Bronchial epithelial cell (primary cell): Measurements from ENCODE around the gene LDLRAD3. TPM values are rescaled to one million over a fixed set of nuclear protein-coding genes. Genes with fewer than 3 reads are reported as not detected.

Experiments used
- DNase-seq: peaks from one replicate; pipeline ENCODE4 v3.0.0-alpha.2; 2010; ENCODE audit warnings: low read depth
- FAIRE-seq: peaks from 2 replicates; lab custom pipeline; 2011; peaks lifted over from hg19 to GRCh38; lab: Jason Lieb, UNC
- H3K27me3 ChIP-seq: 2 replicates; pipeline ENCODE4 v1.5.1; 2011; ENCODE audit warnings: low read length; ENCODE audit not compliant: control insufficient read depth, insufficient read depth
- H3K36me3 ChIP-seq: 2 replicates; pipeline ENCODE4 v1.5.1; 2011; ENCODE audit warnings: low read length; ENCODE audit not compliant: control insufficient read depth, insufficient read depth
- H3K4me3 ChIP-seq: 2 replicates; pipeline ENCODE4 v1.5.1; 2011; ENCODE audit warnings: mild to moderate bottlenecking, low read depth, low read length, control low read depth
- CTCF ChIP-seq: IDR thresholded peaks from 2 replicates; pipeline ENCODE4 v1.5.1; 2011; ENCODE audit warnings: mild to moderate bottlenecking, moderate library complexity, low read length, control low read depth, inconsistent platforms; ENCODE audit not compliant: insufficient read depth, severe bottlenecking
- total RNA-seq: library from RNA; depleted of rRNA; stranded (reverse); fragments of >200 nt; gene quantifications from 2 replicates; pipeline ENCODE4 v1.2.1, GENCODE V29; 2014

The LDLRAD3 gene
- total RNA-seq, 1 donor from 2014 or later = 4.7 TPM

DNA sequence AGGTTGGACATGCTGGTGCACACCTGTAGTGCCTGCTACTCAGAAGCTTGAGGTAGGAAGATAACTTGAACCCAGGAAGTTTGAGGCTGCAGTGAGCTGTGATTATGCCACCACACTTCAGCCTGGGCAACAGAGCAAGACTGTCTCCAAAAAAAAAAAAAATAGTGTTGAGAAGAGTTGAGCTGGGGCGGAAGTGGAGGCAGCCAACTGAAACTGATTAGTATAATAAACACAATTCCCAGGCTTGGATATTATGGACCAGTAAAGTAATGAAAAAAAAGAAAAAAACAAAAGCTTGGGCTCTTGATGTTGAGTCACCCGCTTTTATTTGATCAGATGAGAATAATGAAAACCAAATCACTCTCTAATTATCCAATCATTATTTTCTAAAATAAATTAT, 21.0 kb downstream of the LDLRAD3 start:
- no peak for FAIRE-seq
- no peaks in the 10 kb centered on the region for H3K27me3 ChIP-seq
- no peaks in the 10 kb centered on the region for H3K36me3 ChIP-seq
- no peak for DNase-seq
- TF ChIP-seq CTCF = no peak
- no peak overlapping the region for H3K4me3 ChIP-seq

- Histone ChIP-seq H3K4me3 (no peak overlapping the region), H3K27me3 (no peaks in the 10 kb centered on the region), H3K36me3 (no peaks in the 10 kb centered on the region)
- DNase-seq (no peak), FAIRE-seq (no peak)
- no peak for TF ChIP-seq CTCF
Measured at GRCh38 chr11:35967042-35967441, 23.2 kb downstream of the LDLRAD3 start.

DNA sequence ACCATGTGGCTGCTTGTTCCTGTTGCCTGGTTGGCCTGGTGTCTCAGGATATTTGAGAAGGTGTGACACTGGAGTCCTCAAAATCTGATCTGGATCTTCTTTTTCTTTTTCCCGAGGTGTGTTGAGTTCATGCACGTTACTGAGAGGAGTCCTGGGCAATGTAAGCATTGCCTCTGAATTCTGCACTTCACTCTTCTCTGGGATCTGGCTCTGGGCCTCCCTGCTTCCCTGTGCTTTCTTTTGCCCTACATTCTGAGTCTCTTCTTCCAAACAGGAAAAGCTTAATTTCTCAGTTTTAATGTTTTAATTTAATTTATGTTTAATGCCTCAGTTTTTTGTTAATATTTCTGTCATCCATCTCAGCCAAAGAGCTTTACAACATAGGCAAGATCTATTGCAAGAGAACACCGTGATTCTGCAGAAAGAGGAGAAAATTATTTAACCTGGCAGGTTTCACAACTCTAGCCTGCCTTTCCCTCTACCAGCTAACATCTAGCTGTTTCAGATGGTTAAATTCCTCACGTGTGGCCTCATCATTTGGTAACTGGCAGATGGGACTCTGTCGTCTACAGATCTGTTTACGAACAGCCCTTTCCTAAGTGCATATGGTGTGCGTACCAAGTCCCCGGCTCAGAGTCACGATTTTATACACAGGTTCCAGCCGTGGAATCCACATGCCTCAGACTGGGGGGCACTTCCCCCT, 24.7 kb downstream of the LDLRAD3 start:
- Histone ChIP-seq H3K36me3 (no peaks in the 10 kb centered on the region), H3K4me3 (no peak overlapping the region), H3K27me3 (no peaks in the 10 kb centered on the region)
- no peak for DNase-seq
- no peak for FAIRE-seq
- no peak for TF ChIP-seq CTCF

DNA sequence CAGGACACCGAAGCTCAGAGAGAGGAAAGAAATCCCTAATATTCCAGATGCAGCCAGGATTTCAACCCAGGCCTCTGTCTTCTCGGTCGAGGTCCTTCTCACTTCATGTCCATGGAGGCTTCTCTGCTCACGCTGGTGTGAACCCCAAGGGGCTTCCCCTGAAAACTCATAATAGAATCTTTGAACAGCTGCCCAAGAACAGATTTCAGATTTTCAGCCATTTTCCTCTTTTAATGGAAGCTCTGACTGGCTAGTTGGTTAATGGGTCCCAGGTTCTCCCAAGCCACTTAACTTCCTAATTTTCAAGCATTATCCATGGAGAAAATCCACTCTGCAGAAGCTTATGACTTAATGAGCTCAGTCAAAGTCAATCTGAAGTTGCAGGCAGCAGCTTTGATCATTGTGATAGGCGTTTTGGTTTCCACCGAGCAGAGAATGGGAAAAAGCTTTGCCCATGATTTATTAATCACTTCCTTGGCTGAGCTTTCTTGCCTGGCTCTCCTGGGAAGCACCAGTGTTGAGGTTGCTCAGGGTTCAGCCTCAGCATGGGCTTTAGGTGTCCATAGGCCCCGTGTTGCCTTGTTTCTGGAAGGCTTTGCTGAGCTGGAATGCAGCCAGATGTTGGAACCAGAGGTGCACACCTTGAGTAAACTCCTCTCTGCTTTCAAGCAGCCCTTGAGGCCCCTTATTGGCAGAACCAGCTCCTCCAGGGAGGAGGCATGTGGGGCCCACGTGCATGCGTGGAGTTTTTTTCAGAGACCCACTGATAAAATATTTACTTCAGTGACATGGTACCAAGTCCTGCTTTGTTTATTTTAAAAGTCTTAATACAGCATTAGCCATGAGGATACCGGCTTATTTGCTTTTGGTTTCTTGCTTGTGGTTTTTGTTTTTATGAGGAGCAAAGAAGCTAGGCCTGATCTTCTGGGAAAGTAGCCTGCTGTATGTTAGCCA, 25.5 kb downstream of the LDLRAD3 start:
- TF ChIP-seq CTCF = no peak
- H3K27me3 ChIP-seq = no peaks in the 10 kb centered on the region
- H3K4me3 ChIP-seq = no peak overlapping the region
- H3K36me3 ChIP-seq = peaks cover 2% of the 10 kb centered on the region
- DNase-seq (no peak), FAIRE-seq (peak; percentile 66)

- no peak for TF ChIP-seq CTCF
- DNase-seq = no peak
Measured at GRCh38 chr11:35970445-35970844, 26.6 kb downstream of the LDLRAD3 start.

More at GRCh38 chr11:35970445-35970844, 26.6 kb downstream of the LDLRAD3 start:
- Histone ChIP-seq H3K27me3 (no peaks in the 10 kb centered on the region), H3K4me3 (no peak overlapping the region), H3K36me3 (peaks cover 3% of the 10 kb centered on the region)
- no peak for FAIRE-seq
